ENCODE results near the gene DDC. TPM values are rescaled to one million over a fixed set of nuclear protein-coding genes. Genes with fewer than 3 reads are reported as not detected.

Gene DDC
- total and polyA plus RNA-seq, 4 donors = 27.2 to 74.9 (median 58.6) TPM

GRCh38 chr7:50456371-50457123 is 108.7 kb downstream of the DDC start:
- Histone ChIP-seq H3K4me3 (ENCODE audit: low read depth in 1 of 3, low read length in 3 of 3) (no peak overlapping the region), H3K4me1 (ENCODE audit: control insufficient read depth in 4 of 4, insufficient read depth in 4 of 4, low read length in 3 of 4) (peaks cover 8 to 16% (median 11%) of the 10 kb centered on the region in 4 donors), H3K9me3 (ENCODE audit: control insufficient read depth in 4 of 4, low read length in 3 of 4) (no peaks in the 10 kb centered on the region), H3K9ac (ENCODE audit: low read depth in 1 of 2, low read length in 2 of 2) (no peak overlapping the region), H3K27me3 (ENCODE audit: control insufficient read depth in 4 of 4, insufficient read depth in 4 of 4, low read length in 3 of 4) (no peaks in the 10 kb centered on the region), H3K36me3 (ENCODE audit: control insufficient read depth in 4 of 4, insufficient read depth in 3 of 4, low read depth in 1 of 4, low read length in 3 of 4) (no peaks in the 10 kb centered on the region), H3K27ac (ENCODE audit: low read depth in 1 of 2, low read length in 2 of 2) (peak overlapping the region; percentile 1 to 12)
- no peak for DNase-seq (ENCODE audit: low spot score)
- WGBS = 69% methylated on average over 3 of the region's 3 CpGs
- peak; percentile 18 for TF ChIP-seq SP1 (IDR thresholded peaks at IDR 0.05)
- no peak for TF ChIP-seq EGR1 (IDR thresholded peaks at IDR 0.05; ENCODE audit: low read depth in 2 of 2)
- TF ChIP-seq RXRA (IDR thresholded peaks at IDR 0.05) = peak in 1 of 2 donors; percentile 48
- peak in 1 of 2 donors; percentile 16 for TF ChIP-seq RAD21 (IDR thresholded peaks at IDR 0.05)
- peak; percentile 27 for TF ChIP-seq MAX (IDR thresholded peaks at IDR 0.05)
- no peak for TF ChIP-seq JUND (IDR thresholded peaks at IDR 0.05)
- TF ChIP-seq HNF4A (conservative IDR thresholded peaks at IDR 0.05) = peak; percentile 48 to 60

- Histone ChIP-seq H3K4me1 (ENCODE audit: control insufficient read depth in 4 of 4, insufficient read depth in 4 of 4, low read length in 3 of 4) (peaks cover 8 to 21% (median 15%) of the 10 kb centered on the region in 4 donors), H3K27ac (ENCODE audit: low read depth in 1 of 2, low read length in 2 of 2) (no peak overlapping the region), H3K9ac (ENCODE audit: low read depth in 1 of 2, low read length in 2 of 2) (no peak overlapping the region), H3K4me3 (ENCODE audit: low read depth in 1 of 3, low read length in 3 of 3) (no peak overlapping the region), H3K36me3 (ENCODE audit: control insufficient read depth in 4 of 4, insufficient read depth in 3 of 4, low read depth in 1 of 4, low read length in 3 of 4) (no peaks in the 10 kb centered on the region), H3K9me3 (ENCODE audit: control insufficient read depth in 4 of 4, low read length in 3 of 4) (no peaks in the 10 kb centered on the region), H3K27me3 (ENCODE audit: control insufficient read depth in 4 of 4, insufficient read depth in 4 of 4, low read length in 3 of 4) (no peaks in the 10 kb centered on the region)
- no peak for DNase-seq (ENCODE audit: low spot score)
- TF ChIP-seq MAX (IDR thresholded peaks at IDR 0.05) = no peak
- TF ChIP-seq FOXA2 (IDR thresholded peaks at IDR 0.05) = no peak
- no peak for TF ChIP-seq HNF4G (IDR thresholded peaks at IDR 0.05)
- no peak for TF ChIP-seq GABPA (IDR thresholded peaks at IDR 0.05 in 1 of 2, conservative IDR thresholded peaks at IDR 0.05 in 1 of 2)
- TF ChIP-seq CTCF (IDR thresholded peaks at IDR 0.05; ENCODE audit: low read depth, low read length, missing input control) = no peak
- TF ChIP-seq RXRA (IDR thresholded peaks at IDR 0.05) = no peak
- TF ChIP-seq HNF4A (conservative IDR thresholded peaks at IDR 0.05) = no peak
- no peak for TF ChIP-seq ATF3 (IDR thresholded peaks at IDR 0.05)
- TF ChIP-seq FOXA1 (IDR thresholded peaks at IDR 0.05) = no peak
- TF ChIP-seq REST (IDR thresholded peaks at IDR 0.05) = no peak
- no peak for TF ChIP-seq ZBTB33 (IDR thresholded peaks at IDR 0.05)
- TF ChIP-seq NR2F2 (IDR thresholded peaks at IDR 0.05) = no peak
- TF ChIP-seq SP1 (IDR thresholded peaks at IDR 0.05) = no peak
- no peak for TF ChIP-seq EGR1 (IDR thresholded peaks at IDR 0.05; ENCODE audit: low read depth in 2 of 2)
- TF ChIP-seq TAF1 (conservative IDR thresholded peaks at IDR 0.05) = no peak
- TF ChIP-seq YY1 (IDR thresholded peaks at IDR 0.05) = no peak
Observed at GRCh38 chr7:50455658-50456057, 109.5 kb downstream of the DDC start.
